Hepatic stellate cell (primary cell): ENCODE measurements around the gene NAPEPLD.
"Not testable (repeated sequence)": the region's sequence is repeated elsewhere in the genome, so short reads cannot be mapped to it uniquely, and the experiment has no call there.

Source experiments
- DNase-seq: peaks from one replicate; pipeline ENCODE4 v3.0.0; 2011; ENCODE audit warnings: low spot score

The NAPEPLD gene

GRCh38 chr7:103144754-103145153, 4.1 kb downstream of the NAPEPLD start:
- not testable (repeated sequence) for DNase-seq

DNA sequence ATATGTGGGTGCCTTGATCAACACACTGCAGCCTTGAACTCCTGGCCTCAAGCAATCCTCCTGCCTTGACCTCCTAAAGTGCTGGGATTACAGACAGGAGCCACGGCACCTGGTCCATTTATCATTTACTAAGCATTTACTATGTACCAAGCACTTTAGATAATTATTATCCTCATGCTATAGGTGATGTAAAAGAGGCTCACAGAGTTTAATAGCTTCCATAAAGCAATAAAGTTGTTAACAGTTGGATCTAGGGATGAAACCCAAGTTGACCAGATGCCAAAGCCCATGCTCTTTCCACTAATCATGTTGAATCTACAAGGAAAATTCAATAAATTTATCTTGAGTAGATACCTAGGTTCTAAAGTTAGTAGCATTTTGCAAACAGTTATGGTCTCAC, 5.0 kb downstream of the NAPEPLD start:
- no peak for DNase-seq

DNA sequence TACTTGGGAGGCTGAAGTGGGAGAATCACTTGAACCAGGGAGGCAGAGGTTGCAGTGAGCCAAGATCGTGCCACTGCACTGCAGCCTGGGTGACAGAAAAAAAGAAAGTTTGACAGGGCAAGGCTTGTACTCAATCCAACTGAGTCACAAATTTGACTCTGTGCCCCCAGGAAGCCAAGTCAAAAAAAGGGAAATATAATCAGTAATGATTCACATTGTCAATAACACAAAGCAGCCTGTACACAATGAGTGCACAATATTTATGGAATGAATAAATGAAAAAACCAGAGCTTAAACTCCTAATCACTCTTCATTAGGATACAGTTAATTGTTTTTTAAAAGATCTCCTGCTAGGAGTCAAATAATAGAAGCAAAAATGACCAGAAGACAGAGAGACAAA, 6.4 kb downstream of the NAPEPLD start:
- no peak for DNase-seq

DNA sequence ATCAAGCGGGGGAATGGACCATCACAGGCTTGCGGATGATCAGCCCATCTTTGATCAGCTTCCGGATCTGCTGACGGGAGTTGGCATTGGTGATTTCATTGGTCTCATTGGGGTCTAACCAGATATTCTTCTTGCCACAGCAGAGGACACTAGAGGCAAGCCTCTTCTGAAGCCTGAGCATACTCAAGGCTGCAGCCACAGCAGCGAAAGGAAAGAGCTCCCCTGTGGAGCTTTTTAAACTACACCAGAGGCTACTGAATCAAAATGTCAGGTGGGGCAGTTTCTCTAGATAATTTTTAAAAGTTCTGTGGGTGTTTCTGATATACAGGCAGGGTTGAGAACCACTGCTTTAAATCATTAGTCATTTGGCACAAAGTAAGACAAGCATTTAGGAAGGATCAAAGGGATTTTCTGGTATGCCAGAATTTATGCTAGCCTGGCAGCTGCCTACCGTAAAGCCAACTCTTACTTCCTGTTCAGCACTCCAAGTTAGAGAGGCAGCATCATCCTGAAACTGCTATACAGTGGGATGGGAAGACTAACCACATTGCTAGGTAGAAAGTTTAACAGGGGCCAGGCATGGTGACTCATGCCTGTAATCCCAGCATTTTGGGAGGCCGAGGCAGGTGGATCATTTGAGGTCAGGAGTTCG, 7.0 kb downstream of the NAPEPLD start:
- DNase-seq: no peak

DNA sequence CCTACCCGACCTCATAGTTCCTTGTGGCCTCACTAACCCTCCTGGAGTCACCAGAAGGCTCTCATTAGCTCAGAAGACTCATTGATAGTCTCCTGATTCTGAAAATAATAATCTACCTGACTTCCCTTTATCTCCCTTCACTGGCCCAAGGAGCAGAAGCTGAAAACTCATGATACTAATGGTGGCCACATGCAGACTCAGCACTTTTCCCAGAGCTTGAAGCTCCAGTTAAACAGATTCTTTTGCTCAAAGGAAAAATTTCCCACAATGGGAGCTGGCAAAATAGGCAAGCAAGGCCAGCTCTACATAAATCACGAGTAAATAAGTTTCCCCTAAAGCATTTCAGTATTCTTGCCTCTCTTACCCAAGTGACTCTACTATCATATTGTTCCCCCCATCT, 8.2 kb downstream of the NAPEPLD start:
- no peak for DNase-seq

DNA sequence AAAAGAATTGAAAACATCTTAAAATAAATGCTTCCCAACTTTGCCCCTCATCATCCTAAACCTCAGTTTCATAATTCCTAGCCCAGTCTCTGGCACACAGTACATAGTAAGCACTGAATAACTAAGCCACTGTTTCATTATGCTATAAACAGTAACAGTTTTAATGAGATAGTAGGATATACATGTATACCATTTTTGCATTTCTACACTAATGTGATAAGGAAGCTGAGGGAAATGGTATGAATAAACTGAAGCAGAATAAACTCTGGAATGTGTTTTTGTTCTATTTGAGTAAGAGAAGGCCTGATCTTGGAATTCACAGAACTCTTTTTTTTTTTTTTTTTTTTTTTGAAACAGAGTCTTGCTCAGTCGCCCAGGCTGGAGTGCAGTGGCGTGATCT, 8.8 kb downstream of the NAPEPLD start:
- no peak for DNase-seq

DNA sequence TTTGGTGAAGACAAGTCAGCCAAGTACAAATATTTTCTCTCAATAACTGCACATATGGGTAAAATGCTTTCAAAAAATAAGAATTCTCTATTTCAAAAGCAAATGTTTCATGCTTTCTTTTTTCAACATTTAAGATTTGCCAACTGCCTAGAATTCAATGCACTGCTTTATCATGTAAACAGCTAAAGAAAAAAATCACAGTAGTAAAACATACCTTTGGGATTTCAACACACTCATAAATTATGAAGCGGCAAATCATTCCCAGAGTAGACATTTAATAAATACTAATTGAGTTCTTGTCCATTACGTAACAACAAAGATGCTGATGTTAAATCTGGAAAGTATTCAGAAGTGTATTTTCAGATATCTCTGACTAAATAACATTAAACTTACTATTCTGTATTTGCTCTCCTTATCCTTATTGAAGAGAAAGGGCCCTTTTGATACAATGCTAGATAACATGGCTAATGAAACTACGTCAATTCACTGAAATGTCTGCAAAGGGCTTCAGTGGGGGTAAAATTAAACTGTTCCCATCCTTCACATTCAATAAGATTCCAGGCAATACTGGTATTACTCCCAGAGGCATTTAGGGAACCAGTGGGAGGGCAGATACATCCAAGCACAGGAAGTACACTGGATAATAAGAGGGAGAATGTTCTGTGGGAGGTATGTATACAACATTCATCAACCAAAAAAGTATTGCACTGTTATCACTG, 13.9 kb downstream of the NAPEPLD start:
- no peak for DNase-seq

DNA sequence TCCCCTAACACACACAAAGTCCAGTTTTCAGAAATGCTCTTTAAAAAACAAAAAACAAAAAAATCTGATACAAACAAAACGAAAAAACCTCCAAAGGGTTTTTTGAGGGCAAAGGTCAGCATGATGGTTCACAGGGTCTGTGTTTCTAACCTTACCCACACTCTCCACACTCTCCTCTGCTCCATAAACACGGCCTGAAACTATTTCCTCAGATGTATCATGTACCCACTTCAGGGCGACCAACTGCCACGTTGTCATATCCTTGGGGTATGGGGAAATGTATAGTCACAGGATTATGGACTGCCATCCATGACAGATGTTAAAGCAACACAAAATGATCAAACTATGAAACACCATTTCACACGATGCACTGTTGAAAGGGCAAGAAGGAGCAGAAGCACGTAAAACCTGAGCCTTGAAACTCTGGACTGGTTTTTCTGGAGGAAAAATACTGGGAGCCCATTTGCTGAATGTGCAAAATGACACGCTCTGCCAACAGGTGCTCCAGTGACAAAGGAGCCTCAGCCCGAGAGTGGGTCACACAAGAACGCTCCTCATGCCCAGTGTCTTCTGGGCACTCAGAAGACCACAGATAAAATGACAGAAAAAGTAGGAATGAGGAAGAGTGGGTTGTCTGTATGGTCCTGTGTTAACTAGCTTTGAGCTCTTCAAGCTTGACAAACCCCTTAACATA, 15.8 kb downstream of the NAPEPLD start:
- DNase-seq: no peak

DNA sequence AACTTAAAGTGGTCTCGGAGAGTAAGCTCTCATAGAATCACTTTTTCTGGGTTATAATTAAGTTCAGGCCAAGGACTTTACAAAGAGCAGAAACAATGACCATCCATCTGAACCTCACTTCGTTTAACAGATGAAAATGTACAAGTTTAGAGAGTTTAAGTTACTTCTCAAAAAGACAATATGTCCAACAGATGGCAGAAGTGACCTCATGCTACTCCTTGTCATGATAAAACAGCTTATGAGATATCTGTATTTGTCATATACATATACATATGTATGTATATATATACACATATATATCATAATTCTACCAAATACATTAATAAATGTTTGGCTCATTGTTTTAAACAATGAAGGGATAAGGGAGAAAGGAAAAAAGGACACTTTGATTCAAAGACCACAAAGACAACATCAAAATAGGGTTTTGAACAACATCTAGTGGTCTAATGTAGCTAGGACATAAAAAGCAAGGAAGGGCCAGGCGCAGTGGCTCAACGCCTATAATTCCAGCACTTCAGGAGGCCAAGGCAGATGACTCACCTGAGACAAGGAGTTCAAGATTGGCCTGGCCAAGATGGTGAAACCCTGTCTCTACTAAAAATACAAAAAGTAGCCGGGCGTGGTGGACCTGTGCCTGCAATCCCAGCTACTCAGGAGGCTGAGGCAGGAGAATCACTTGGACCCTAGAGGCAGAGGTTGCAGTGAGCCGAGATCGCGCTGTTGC, 17.8 kb downstream of the NAPEPLD start:
- no peak for DNase-seq

DNA sequence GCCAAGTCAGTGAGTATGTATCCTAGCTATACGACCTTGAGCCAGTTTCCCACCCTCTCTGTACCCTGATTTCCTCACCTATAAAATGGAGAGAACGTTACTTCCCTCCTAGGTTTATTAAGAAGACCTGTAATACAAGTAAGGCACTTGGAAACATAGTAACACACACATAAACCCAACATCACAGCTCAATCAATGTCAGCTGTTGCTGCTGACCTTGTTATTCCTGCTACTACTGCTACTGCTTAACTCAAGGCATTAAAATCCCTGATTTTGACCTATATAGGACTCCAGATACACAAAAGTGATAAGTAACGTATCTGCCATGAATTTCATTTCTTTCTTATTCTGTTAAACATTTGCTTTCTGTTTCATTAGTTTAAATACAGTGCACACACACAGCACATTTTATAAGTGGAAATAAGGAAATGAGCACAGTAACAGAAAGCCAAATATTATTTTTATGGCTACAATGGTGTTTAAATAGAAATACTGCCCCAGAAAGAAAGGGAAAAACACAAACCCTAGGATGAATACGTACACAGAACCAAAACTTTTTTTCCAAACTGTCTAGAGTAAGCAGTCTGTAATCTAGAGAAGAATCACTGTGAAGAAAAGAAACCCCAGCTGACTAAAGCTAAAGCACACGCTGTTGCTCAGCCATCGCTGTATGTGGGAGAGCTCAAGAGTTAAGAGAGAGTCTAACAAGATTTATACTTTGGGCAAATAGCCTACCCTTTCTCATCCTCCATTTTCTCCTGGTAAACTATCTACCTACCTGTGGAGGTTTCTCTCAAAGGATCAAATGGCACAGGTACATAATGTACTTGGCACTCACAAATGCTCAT, 19.0 kb downstream of the NAPEPLD start:
- DNase-seq: no peak

DNA sequence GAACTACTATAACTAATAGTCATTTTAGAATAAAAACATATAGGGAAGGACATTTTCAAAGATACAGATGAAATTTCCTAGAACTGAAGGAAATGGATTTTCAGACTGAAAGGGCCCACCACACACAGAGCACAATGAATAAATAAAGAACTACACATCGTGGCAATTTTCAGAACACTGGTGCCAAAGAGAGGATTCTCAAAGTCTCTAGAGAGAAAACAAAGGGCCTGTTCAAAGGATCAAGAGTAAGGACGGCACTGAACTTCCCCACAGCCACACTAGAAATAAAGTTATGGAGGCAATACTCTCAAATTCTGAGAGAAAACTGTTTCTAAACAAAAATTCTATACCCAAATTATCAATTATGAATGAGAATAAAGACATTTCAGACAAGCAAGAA, 21.9 kb downstream of the NAPEPLD start:
- no peak for DNase-seq

- no peak for DNase-seq
Measured at GRCh38 chr7:103124429-103124979, 24.4 kb downstream of the NAPEPLD start.

GRCh38 chr7:103123529-103123928, 25.4 kb downstream of the NAPEPLD start:
- DNase-seq: no peak

GRCh38 chr7:103121641-103122040, 27.3 kb downstream of the NAPEPLD start:
- DNase-seq: no peak

GRCh38 chr7:103120362-103120761, 28.5 kb downstream of the NAPEPLD start:
- peak; percentile 8 for DNase-seq

DNA sequence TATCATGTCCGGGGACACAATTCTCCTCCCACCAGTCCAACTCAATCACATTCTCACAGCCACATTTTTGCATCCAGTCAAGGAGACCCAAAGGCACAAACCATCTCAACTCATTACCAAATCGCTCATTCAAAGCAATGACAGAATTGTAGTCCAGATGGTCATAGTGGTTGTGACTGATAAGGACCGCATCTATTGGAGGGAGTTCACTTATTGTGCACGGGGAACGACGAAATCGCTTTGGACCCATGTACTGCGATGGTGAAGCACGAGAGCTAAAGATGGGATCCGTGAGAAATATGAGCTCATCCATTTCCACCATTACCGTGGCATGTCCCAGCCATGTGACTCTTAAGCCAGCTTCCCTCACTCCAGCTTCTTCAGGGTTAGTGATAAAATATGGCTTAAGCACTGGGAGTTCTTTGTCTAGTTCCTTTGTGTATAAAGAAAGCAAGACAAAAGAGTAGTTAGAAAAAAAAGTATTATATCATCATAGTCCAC, 29.1 kb downstream of the NAPEPLD start:
- no peak for DNase-seq

DNA sequence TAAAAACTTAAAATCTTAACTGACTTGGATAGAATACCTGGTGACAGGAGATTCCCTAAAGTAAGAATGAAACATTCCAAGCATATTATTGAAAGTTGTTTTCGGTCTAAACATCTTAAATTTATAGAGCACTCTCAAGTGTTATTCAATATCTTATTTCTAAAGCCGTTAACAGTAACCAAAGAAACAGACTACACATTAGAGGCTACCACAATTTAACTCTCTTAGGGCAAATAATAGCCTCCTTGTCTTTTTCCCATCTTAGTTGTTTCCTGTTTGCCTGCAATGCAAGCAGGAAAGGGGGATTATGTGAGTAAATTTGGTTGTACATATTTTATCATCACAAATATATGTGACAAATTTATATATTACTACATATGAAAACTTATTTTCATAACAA, 31.4 kb downstream of the NAPEPLD start:
- no peak for DNase-seq

DNA sequence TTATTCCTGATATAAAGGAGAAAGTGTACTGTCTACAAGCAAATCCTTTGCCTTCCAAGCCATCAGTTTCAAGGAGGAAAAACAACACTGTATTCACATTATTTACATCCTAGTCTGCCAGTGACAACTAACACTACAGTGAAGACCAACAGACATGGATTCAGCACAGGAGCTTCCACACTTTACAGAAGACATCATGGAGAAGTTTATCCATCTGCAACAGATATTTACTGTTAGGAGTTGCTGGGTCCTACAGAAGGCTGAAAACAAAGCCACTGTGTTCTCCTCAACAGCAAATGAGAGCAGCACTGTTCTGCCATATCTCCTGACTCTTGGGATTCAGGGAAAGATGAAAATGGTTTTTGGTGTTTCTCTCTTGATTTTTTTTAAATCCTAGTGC, 31.9 kb downstream of the NAPEPLD start:
- no peak for DNase-seq

DNA sequence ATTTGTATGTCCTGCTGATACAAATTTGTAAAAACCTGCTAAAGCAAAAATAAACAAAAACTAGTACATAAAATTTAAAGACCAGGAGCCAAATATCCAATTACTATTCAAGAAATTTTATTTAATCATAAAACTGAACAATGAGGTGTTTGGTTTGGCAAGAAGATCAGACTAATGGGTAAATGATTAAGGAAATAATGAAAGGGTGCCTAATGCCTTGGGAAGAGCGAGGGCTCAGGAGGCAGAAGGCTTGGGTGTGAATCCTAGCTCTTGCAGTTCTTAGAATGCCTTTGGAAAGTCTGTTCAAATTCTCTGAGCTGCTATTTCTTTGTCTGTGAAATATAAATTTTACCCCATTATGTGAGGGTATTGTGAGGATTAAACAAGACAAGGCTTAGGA, 32.4 kb downstream of the NAPEPLD start:
- DNase-seq: no peak

- DNase-seq: no peak
Measured at GRCh38 chr7:103115771-103116170, 33.1 kb downstream of the NAPEPLD start.

GRCh38 chr7:103114576-103115008, 34.3 kb downstream of the NAPEPLD start:
- DNase-seq: no peak
